ENCODE results near the gene BCOR. TPM values are rescaled to one million over a fixed set of nuclear protein-coding genes. Genes with fewer than 3 reads are reported as not detected.

The BCOR gene
- total RNA-seq, 1 donor from 2014 or later, result 41.3 TPM

DNA sequence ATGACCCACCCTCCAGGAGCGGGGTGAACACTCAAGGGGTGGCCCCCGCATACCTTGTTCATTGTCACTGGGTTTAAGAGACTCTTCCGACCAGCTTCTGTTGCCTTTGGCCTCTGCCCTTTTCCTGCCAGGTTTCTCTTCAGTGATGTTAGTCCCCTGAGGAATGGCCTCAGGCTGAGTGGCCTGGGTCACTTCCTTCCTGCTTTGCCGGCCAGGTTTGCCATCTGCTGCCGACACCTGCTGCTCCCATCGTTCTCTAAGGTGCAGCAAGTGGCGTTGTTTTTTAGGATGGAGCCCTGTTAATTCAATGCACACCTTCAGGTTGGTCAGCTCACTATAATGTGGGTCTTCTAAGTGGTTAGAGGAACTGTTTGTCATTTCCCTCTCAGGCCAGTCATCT lies 34.2 kb downstream of the BCOR start:
- DNase-seq (ENCODE audit: low spot score), result no peak

DNA sequence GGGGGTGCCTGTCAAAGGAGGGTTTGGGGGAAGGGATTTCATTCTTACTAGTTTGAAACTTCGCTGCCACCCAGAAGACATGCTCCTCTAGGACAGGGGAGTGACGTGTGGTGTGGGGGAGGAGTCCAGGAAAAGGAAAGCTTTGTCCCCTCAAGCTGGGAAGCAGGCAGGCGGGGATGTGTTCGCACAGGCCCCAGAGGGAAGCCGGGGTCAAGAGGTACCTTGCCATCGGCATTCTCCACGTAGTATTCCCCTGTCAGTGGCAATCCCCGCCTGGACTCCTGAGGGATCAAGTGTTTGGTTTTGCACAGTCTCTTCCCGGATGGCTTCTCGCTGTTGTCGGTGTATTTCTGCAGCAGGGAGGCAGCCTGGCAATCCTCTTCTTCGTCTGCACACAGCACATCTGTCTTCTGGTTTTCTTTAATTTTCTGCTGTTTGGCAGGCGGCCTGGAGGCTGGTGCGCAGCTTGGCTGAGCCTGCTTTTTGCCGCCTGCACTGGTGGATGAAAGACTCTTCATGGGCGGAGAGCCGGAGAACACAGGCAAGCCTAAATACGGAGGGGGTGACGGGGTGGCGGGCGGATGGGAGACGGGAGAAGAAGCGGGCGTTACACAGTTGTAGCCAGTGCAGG lies 35.1 kb downstream of the BCOR start:
- DNase-seq (ENCODE audit: low spot score), result no peak

DNA sequence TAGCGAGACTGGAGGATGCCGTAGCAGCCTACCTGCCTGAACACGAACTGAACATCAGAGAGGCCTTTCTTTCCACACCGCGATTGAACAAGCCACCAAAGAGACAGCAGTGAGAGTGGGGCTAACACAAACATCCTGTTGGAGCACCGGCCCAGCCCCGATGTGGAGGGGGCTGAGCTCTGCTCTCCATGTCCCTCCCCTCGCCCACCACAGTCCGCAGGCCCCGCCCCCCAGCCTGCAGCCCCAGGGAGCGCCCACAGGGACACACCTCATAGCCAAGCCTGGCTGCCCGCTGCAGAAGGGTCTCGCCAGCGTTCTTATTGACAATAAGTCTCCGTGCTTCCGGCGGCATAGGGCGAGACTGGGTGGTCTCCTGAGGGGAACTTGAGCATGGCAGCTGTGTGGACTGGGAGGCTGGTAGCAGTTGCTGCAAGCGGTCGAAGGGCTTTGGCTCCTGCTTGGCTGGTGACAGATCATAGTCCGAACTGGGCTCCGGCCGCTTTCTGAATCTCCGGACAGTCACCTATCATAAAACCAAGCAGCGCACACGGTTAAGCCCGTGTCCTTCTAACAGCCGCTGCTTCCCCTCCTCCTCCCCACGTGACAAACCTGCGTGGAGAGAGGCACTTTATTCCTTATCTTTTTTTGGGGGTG lies 35.8 kb downstream of the BCOR start:
- DNase-seq (ENCODE audit: low spot score), result no peak

DNA sequence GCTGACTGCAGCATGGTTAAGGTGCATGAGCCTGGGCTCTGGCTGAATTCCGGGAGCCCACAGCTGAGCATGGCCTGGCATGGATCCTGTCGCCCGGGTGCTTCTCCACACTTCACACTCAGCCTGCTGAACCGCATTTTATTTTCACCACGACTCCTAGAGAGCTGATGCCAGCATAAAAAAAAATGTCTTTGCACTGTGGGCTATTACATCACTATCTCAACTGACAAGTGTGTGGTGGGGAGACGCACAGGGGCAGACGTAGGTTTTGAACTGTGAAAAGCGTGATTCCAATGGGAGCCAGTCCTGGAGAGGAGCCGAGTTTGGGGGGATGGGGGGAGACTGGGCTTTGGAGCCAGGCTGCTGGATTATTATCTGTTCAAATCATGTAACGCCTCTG lies 36.8 kb downstream of the BCOR start:
- no peak for DNase-seq (ENCODE audit: low spot score)

DNA sequence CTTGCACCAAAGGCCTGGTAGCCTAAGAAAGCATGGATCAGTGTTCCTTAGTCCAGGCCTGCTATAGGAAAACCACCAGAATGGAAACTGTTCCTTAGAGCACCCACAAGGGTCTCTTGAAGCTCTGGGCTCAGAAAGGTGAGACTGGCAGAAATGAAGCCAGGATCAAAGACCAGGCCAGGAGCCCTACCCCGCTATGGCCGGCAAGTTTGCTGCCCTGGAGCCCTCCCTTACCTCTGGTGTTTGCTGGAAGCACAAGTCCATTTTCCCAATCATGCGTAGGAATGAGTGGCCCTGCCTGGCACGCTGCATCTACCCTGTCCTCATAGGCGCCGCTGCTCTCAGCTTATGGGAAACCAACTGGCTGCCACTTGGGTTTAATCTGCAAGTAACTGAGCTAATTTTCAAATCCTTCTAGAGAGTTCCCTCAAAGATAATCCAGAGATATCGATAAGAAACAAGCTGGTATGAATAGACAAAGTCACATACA lies 37.4 kb downstream of the BCOR start:
- no peak for DNase-seq (ENCODE audit: low spot score)

DNA sequence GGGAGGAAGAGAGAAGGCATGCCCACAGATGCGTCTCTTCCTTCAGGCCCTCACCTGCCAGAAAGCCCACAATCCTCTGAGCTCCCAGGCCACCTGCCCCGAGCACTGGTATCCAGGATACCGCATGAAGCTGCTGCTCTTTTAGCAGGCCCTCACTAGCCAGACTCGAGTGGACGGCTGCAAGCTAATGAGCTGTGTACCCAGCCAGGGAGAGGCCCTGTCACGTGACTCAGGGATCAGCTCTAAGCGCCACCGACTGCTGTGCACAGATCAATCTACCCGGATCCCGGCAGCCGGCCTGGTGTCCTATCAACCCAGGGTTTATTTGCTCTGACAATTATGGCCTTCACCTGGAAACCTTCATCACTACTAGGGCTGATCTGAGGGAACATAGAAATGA lies 39.0 kb downstream of the BCOR start:
- DNase-seq (ENCODE audit: low spot score), result no peak

DNA sequence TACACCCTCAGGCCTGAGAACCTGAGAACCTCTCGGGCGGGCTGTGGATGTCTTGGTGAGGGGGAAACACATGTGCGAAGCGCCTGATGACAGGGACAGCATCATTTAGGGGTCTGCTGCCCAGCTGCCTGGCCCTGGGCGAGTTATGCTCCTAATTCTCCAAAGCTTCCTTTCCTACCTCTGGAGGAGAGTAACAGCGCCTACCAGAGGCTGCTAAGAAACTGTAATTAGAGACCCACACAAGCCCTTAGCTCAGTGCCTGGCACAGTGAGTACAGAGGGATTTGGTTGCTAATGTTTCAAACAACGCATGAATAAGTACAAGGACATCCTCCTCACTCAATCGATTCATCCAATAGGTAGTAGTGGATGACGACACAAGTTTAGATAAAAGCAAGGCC lies 40.4 kb downstream of the BCOR start:
- no peak for DNase-seq (ENCODE audit: low spot score)

DNA sequence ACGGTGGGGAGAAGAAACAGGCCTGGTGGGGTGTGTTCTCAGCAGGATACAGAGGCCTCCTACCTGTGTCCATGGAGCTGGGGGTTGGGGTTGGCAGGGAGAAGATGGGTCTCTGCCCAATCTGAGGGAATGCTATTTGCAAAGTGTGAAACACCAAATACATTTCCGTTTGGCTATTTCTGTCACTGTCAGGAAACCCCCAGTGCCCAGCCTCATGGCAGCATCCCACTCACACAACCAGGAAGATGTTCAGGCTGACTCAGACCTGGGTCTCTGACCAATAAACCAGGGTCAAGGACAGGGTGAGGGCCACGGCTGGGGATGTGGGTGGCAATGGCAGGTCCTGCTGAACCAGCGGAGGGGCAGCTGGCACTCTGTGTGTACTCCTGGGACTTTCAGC lies 41.3 kb downstream of the BCOR start:
- no peak for DNase-seq (ENCODE audit: low spot score)

DNA sequence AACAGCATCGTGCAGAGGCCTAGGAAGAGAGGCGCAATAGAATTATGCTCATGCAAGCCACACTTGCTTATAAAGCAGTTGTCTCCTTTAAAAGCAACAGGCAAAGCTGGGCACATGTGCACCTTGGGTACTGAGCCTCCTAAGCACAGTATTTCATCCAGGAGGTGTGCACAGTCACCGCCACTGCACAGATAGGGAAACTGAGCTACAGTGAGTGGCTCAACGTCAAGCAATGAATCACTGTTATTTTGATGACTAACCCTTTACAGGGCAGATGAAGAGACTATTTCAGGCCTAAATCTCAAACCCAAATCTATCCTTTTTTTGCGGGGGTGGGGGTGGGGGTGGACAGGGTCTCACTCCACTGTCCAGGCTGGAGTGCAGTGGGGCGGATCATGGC lies 42.3 kb downstream of the BCOR start:
- no peak for DNase-seq (ENCODE audit: low spot score)

DNA sequence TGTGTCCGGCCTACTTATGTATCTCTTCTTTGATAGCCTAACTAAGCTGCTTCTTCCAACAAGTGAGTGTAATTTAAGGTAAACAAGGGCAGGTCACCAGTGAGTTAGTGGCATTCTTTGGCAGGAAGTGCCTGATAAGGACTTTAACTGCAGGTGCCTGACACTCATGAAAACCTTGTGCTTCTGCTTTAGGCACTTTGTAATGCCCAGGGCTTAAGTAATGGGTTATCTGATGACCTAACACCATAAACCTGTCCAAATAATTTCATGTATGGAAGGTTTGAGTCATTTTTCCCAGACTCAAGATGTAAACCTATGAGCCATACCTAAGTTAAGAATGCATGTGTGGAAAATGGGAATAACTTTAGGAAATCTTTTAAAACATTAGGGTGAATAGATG lies 43.0 kb downstream of the BCOR start:
- no peak for DNase-seq (ENCODE audit: low spot score)

DNA sequence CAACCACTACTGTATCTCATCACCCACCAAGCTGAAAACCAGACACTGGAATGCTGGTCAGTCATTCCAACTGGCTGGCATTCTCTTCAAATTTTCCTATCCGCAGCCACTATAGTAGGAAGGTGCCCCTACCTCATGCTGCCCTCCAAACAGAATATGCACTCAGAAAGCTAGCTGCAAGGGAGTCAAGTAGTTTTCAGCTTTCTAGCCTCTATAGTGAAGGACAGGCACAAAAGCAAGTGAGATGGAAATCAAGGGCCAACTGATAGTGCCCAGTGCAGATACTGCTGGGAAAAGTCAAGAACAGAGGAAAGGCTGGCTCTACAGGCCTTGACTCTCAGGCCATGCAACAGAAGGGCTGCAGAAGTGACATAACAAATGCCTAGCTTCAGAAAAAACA lies 47.2 kb downstream of the BCOR start:
- no peak for DNase-seq (ENCODE audit: low spot score)

DNA sequence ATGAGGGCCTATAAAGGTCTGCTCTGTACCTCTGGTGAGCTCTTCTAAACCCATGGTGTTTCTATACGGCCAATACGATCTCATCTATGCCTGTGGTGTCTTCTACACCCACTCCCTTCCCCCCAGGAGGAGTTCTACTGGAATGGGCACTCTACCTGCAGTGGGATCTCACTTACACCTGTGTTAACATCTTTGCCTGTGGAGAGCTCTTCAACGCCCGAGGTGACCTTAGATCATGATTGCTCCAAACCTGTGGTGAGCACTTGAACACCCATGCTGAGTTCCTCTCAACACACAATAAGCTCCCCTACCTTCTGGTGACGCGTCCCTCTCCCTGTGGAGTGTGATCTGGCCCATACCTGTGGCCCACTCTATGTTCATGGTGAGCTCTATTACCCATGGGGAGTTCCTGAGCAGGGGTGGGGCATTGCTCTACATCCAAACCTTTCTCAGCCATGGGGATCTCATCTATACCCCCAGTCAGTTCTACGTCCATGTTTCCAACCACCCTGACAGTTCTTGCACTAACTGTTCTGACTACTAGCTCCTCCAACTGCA lies 48.6 kb downstream of the BCOR start:
- no peak for DNase-seq (ENCODE audit: low spot score)

DNA sequence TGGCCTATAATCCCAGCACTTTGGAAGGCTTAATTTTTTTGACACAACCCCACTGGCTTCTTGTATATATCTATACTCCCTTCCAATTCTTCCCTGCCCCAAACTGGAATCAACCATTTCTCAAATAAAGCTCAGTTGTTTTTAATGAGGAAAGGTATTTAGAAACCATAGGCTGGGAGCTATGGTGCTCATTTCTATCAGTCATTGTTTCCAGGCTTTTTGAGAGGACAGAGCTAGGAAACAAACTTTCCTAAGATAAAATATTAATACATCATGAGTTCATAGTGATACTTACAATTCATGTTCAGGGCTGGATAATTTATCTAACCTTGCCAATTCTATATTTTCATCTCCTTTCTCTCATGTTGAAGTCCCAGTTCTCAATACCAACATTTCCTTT lies 50.3 kb downstream of the BCOR start:
- DNase-seq (ENCODE audit: low spot score), result no peak

DNA sequence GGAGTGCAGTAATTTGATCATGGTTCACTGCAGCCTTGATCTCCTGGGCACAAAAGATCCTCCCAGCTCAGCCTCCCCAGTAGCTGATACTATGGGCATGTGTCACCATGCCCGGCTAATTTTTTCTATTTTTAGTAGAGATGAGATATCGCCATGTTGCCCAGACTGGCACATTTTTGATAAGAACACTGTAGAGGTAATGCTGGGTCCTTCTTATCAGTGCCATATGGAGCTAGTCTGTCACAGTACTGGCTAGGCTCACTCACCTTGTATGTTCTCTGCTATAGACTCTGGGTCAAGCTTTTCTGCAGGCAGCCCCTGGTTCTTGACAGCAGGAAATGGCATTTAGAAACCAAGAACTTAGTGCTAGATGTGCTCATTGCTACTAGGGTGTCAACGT lies 53.9 kb downstream of the BCOR start:
- DNase-seq (ENCODE audit: low spot score), result no peak

DNA sequence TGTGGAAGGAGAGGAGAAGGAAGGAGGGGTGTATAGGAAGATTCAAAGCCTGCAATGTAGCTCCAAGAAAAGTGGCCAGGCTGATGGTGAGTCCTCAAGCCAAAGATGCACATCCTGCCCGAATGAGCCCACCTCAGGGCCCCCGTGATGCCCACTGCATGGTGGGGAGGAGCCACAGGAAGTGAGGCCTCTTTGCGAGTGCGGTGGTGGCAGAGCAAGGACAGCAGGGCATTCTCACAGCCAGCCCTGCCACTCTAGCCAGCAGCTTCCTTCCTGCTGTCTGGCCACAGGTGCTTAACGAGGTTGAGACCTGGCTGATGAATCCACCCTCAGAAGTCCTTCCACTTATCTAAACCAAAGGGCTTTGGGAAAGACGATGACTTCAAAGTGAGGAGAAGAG lies 55.8 kb downstream of the BCOR start:
- DNase-seq (ENCODE audit: low spot score), result no peak

DNA sequence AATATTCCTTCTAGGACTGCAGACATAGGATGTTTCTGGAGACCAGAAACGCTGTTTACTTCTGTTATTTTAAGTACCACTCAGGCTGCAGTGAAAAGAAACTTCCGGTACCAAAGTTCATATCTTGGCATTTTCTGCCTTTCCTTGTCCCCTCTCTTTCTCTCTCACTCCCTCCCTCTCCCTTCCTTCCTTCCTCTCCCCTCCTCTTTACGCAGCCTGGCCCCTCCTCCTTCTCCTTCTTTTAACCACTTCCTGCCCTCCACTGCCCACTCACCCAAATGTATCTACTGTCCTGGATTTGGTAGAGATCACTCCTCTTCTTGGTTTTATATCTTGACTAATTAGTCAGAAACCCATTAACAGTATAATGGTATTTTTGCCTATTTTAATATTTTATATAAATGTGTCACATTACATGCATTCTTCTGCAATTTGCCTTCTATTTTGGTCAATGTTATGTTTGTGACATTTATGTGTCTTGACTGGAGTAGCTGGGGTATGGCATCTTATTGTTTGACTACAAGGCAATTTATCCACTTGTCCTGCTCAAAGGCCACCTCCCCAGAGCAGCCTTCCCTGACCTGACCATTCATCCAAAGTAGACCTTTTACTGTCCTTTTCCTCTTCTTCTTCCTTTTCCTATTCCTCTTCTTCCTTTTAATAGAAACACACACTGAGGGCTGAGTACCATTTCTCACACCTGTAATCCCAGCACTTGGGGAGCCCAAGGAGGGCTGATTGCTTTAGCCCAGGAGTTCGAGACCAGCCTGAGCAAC lies 56.9 kb downstream of the BCOR start:
- DNase-seq (ENCODE audit: low spot score), result no peak

DNA sequence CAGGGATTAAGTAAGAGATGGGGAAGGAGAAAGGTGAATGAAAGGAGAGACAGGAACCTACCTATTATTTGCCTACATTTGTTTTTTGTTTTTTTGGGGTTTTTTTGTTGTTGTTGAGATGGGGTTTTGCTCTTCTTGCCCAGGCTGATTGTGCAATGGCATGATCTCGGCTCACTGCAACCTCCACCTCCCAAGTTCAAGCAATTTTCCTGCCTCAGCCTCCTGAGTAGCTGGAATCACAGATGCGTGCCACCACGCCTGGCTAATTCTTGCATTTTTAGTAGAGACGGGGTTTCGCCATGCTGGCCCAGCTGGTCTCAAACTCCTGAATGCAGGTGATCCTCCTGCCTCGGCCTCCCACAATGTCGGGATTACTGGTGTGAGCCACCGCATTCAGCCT lies 57.9 kb downstream of the BCOR start:
- no peak for DNase-seq (ENCODE audit: low spot score)

DNA sequence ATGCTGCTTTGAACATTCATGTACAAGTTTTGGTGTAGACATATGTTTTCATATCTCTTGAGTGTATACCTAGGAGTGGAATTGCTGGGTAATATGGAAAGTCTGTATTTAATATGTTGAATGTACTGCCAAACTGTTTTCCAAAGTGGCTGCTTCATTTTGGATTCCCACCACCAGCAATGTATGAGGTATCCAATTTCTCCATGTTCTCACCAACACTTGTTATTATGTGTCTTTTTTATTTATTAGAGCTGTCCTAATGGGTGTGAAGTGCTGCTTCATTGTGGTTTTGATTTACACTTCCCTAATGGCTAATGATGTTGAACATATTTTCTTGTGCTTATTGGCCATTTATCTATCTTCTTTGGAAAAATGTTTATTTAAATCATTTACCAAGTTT lies 60.4 kb downstream of the BCOR start:
- DNase-seq (ENCODE audit: low spot score), result no peak

DNA sequence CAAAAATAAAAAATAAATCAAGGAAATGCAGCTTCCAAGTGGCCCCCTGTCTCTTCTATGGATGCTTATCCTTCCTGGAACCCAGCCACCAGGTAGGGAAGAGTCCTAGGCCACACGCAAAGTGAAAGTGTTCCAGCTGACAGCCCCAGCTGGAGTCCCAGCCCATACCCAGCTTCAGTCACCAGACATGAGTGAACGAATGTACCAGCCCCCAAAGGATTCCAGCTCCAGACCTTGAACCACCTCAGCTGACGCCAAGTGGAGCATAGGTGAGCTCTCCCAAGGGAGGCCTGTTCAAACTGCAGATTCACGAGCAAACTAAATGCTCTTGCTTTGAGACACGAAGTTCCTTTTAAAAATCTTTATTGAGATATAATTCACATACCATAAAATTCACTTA lies 62.0 kb downstream of the BCOR start:
- DNase-seq (ENCODE audit: low spot score), result no peak

DNA sequence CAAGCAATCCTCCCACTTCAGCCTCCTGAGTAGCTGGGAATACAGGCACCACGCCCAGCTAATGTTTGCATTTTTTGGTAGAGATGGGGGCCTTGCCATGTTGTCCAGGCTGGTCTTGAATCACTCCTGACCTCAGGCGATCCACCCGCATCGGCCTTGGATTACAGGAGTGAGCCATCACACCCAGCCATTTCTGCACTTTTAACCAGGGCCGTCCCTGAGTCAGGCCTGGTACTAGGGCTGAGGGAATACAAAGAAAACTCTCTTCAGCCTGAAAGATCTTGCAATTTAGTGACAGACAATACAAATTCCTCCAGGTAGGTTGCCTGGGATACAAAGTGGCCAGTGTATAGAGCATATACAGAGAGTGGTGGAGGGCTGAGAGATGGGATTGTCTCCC lies 65.8 kb downstream of the BCOR start:
- no peak for DNase-seq (ENCODE audit: low spot score)

DNA sequence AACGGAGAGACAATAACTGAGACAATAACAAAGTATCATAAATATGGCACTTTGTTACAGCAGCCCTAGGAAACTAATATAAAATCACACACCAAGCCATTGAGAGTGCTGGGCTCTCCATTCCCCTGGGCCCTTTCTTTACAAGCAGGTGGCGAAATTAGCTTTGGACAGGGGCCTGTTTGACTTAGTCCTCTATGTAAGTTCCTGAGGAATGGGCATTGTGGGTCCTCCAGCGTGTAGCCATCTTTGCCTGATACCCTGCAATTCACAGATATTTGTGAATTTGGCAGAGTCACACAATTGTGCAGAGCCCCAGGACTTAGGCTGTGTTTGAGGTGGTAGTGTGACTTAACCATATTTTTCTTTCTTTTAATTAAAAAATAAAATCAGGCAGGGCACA lies 67.6 kb downstream of the BCOR start:
- no peak for DNase-seq (ENCODE audit: low spot score)

DNA sequence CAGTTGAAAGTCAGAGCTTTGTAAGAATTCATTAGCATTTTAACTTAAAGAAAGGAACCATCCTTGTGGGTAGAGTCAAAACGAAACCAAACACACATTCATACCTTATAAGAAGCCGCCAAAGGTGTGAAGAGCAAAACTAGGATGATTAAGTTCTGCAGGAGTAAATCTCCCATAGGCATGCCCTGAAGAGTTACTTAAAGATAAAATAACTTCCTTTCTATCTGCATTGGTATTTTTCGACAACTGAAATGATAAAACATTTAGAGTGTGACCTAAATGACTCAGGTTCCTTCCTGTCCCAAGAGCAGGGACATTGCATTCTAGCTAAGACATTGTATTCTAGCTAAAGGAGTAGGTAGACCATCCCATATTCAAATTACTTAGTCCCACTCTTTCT lies 75.3 kb downstream of the BCOR start:
- DNase-seq (ENCODE audit: low spot score), result no peak

DNA sequence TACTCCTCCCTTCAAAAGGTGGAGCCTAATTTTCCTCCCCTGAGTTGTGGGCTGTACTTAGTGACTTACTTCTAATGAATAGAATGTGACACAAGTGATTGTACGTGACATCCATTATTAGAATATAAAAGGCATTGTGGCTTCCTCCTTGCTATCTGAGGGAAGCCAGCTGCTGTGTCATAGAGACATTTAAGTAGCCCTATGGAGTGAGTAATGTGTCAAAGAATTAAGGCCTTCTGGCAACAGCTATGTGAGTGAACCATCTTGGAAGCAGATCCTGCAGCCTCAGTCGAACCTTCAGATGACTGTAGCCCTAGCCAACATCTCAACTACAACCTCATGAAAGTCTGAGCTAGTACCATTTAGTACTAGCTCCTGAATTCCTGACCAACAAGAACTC lies 76.1 kb downstream of the BCOR start:
- no peak for DNase-seq (ENCODE audit: low spot score)
